Bronchus fibroblast of lung (primary cell): ENCODE results near the gene RNASE3. TPM values are rescaled to one million over a fixed set of nuclear protein-coding genes. Genes with fewer than 3 reads are reported as not detected.

Source experiments
- total RNA-seq: library from RNA; depleted of rRNA; stranded (reverse); fragments of >200 nt; gene quantifications from 2 replicates; pipeline ENCODE4 v1.2.3, GENCODE V29; 2015

RNASE3 gene
- total RNA-seq, result not detected in 2 replicates

GRCh38 chr14:20891126-20891825 is at the start of gene RNASE3:
RNASE3 (plus strand) TSS chr14:20891385; CDS start chr14:20891687, 302 bp downstream.

Other genes with a start within 250 kb of the RNASE3 start
- gene OR6S1, start 249.7 kb upstream of the RNASE3 start, total RNA-seq, result not detected in 2 replicates
- 12.1 and 12.9 TPM in 2 replicates for gene RNASE4, start 206.8 kb upstream of the RNASE3 start, total RNA-seq
- gene ANG, start 202.6 kb upstream of the RNASE3 start, total RNA-seq, result 6.7 and 7.9 TPM in 2 replicates
- gene EDDM3A, start 145.5 kb upstream of the RNASE3 start, total RNA-seq, result not detected in 2 replicates
- not detected in 2 replicates for gene EDDM3B, start 123.0 kb upstream of the RNASE3 start, total RNA-seq
- gene RNASE6, start 110.1 kb upstream of the RNASE3 start, total RNA-seq, result not detected in 2 replicates
- not detected in 2 replicates for gene RNASE1, start 88.5 kb upstream of the RNASE3 start, total RNA-seq
- not detected in 2 replicates for gene RNASE2, start 64.1 kb downstream of the RNASE3 start, total RNA-seq
- gene METTL17, start 98.6 kb downstream of the RNASE3 start, total RNA-seq, result 81.0 and 82.7 TPM in 2 replicates
- gene SLC39A2, start 107.9 kb downstream of the RNASE3 start, total RNA-seq, result not detected in 2 replicates
- 1.3 and 1.5 TPM in 2 replicates for gene NDRG2, start 133.7 kb downstream of the RNASE3 start, total RNA-seq
- not detected in 2 replicates for gene TPPP2, start 138.8 kb downstream of the RNASE3 start, total RNA-seq
- gene RNASE13, start 143.4 kb downstream of the RNASE3 start, total RNA-seq, result not detected in 2 replicates
- not detected in 2 replicates for gene RNASE7, start 151.0 kb downstream of the RNASE3 start, total RNA-seq
- not detected in 2 replicates for gene RNASE8, start 166.4 kb downstream of the RNASE3 start, total RNA-seq
- 28.2 and 31.1 TPM in 2 replicates for gene ARHGEF40, start 178.9 kb downstream of the RNASE3 start, total RNA-seq
- gene ZNF219, start 207.3 kb downstream of the RNASE3 start, total RNA-seq, result 2.2 and 3.0 TPM in 2 replicates
- not detected in 2 replicates for gene TMEM253, start 209.7 kb downstream of the RNASE3 start, total RNA-seq